ENCODE results near the gene SEMA3G.

GRCh38 chr3:52450489-52451236, 5.8 kb upstream of the SEMA3G start:
- no peak for TF ChIP-seq CTCF (conservative IDR thresholded peaks at IDR 0.05; ENCODE audit: low read depth, low read length)
- TF ChIP-seq EZH2 (IDR thresholded peaks at IDR 0.05; ENCODE audit: borderline replicate concordance, low read depth, low read length, poor library complexity, severe bottlenecking) = no peak
